WTC11 (cell line): ENCODE measurements around the gene KIFBP. TPM values are rescaled to one million over a fixed set of nuclear protein-coding genes. Genes with fewer than 3 reads are reported as not detected.

Experiments
- ATAC-seq: fragments of 200-7000 bp; cut with Tn5 transposase; 2 replicates; pipeline ENCODE4 v1.10.0; 2021; ENCODE audit warnings: mild to moderate bottlenecking, moderate library complexity
- CTCF ChIA-PET: fragments of 300-600 bp; sonication (Branson Sonifier 250); formaldehyde crosslinking; loops from one replicate; lab custom pipeline; 2021; ENCODE audit warnings: antibody characterized with exemption; lab: Charles Lee
- POLR2A ChIA-PET: fragments of 350-600 bp; sonication (Branson Sonifier 250); formaldehyde crosslinking; loops from one replicate; lab custom pipeline; 2021; ENCODE audit warnings: antibody characterized with exemption; lab: Charles Lee
- DNase-seq: peaks from one replicate; pipeline ENCODE4 v3.0.0; 2021; ENCODE audit warnings: low spot score
- H3K27ac Mint-ChIP-seq: 2 replicates; pipeline ENCODE4 v1.8.0; 2021; ENCODE audit warnings: mixed read lengths
- H3K27me3 Mint-ChIP-seq: 2 replicates; pipeline ENCODE4 v1.8.0; 2021; ENCODE audit warnings: low read depth, mild to moderate bottlenecking, moderate library complexity, mixed read lengths
- H3K36me3 Mint-ChIP-seq: 2 replicates; pipeline ENCODE4 v1.8.0; 2021; ENCODE audit warnings: mixed read lengths
- H3K4me1 Mint-ChIP-seq: 2 replicates; pipeline ENCODE4 v1.8.0; 2022; ENCODE audit warnings: mixed read lengths
- H3K4me3 Mint-ChIP-seq: 2 replicates; pipeline ENCODE4 v1.8.0; 2021; ENCODE audit warnings: mild to moderate bottlenecking, moderate library complexity, mixed read lengths
- H3K9me3 Mint-ChIP-seq: 2 replicates; pipeline ENCODE4 v1.8.0; 2021; ENCODE audit warnings: mixed read lengths
- ARID4B ChIP-seq: sonication (generic); formaldehyde crosslinking; IDR thresholded peaks from 2 replicates; pipeline ENCODE4 v1.8.0; 2023; ENCODE audit warnings: missing genetic modification reagents, mild to moderate bottlenecking, borderline replicate concordance
- CREM ChIP-seq: sonication (generic); formaldehyde crosslinking; IDR thresholded peaks from 2 replicates; pipeline ENCODE4 v1.8.1; 2022; ENCODE audit warnings: mild to moderate bottlenecking, missing genetic modification reagents, moderate library complexity
- CTCF ChIP-seq: fragments of 200-600 bp; IDR thresholded peaks from 2 replicates; pipeline ENCODE4 v1.8.0; 2022; ENCODE audit warnings: antibody characterized with exemption
- EMX1 ChIP-seq: fragments of 250-450 bp; sonication (Bioruptor Pico); IDR thresholded peaks from 2 replicates; pipeline ENCODE4 v1.8.0; 2021; ENCODE audit warnings: mild to moderate bottlenecking
- FOXK1 ChIP-seq: sonication (generic); formaldehyde crosslinking; IDR thresholded peaks from 2 replicates; pipeline ENCODE4 v1.8.0; 2022; ENCODE audit warnings: mild to moderate bottlenecking, moderate library complexity, missing genetic modification reagents
- GABPB1 ChIP-seq: sonication (generic); formaldehyde crosslinking; IDR thresholded peaks from 2 replicates; pipeline ENCODE4 v1.8.1; 2023; ENCODE audit warnings: mild to moderate bottlenecking, missing genetic modification reagents
- HMGA2 ChIP-seq: fragments of 250-450 bp; sonication (Bioruptor Pico); IDR thresholded peaks from 2 replicates; pipeline ENCODE4 v1.4.0; 2021; ENCODE audit warnings: mild to moderate bottlenecking, moderate library complexity
- IRF1 ChIP-seq: sonication (generic); formaldehyde crosslinking; IDR thresholded peaks from 2 replicates; pipeline ENCODE4 v1.8.0; 2023; ENCODE audit warnings: missing genetic modification reagents
- JAZF1 ChIP-seq: fragments of 250-450 bp; sonication (Bioruptor Pico); IDR thresholded peaks from 2 replicates; pipeline ENCODE4 v1.9.0; 2021; ENCODE audit warnings: moderate library complexity, mild to moderate bottlenecking, inconsistent platforms
- MLX ChIP-seq: sonication (generic); formaldehyde crosslinking; IDR thresholded peaks from 2 replicates; pipeline ENCODE4 v1.8.1; 2023; ENCODE audit warnings: mild to moderate bottlenecking, missing genetic modification reagents, moderate library complexity
- MYBL2 ChIP-seq: sonication (generic); formaldehyde crosslinking; IDR thresholded peaks from 2 replicates; pipeline ENCODE4 v1.8.1; 2023; ENCODE audit warnings: mild to moderate bottlenecking, moderate library complexity, missing genetic modification reagents
- NFE2L1 ChIP-seq: sonication (generic); formaldehyde crosslinking; IDR thresholded peaks from 2 replicates; pipeline ENCODE4 v1.8.1; 2023; ENCODE audit warnings: missing genetic modification reagents
- RELA ChIP-seq: sonication (generic); formaldehyde crosslinking; IDR thresholded peaks from 2 replicates; pipeline ENCODE4 v1.8.1; 2022; ENCODE audit warnings: missing genetic modification reagents, mild to moderate bottlenecking, borderline replicate concordance
- SMAD3 ChIP-seq: sonication (generic); formaldehyde crosslinking; IDR thresholded peaks from 2 replicates; pipeline ENCODE4 v1.8.0; 2022; ENCODE audit warnings: missing genetic modification reagents, mild to moderate bottlenecking, borderline replicate concordance
- SOX15 ChIP-seq: fragments of 250-450 bp; sonication (Bioruptor Pico); IDR thresholded peaks from 2 replicates; pipeline ENCODE4 v1.9.0; 2021; ENCODE audit warnings: mild to moderate bottlenecking
- TP53 ChIP-seq: sonication (generic); formaldehyde crosslinking; IDR thresholded peaks from 2 replicates; pipeline ENCODE4 v1.8.1; 2023; ENCODE audit warnings: mild to moderate bottlenecking, missing genetic modification reagents
- ZNF317 ChIP-seq: sonication (generic); formaldehyde crosslinking; IDR thresholded peaks from 2 replicates; pipeline ENCODE4 v1.8.1; 2023; ENCODE audit warnings: low read depth, mild to moderate bottlenecking, moderate library complexity, missing genetic modification reagents, borderline replicate concordance
- ZNF512 ChIP-seq: sonication (generic); formaldehyde crosslinking; IDR thresholded peaks from 2 replicates; pipeline ENCODE4 v1.8.1; 2022; ENCODE audit warnings: missing genetic modification reagents, borderline replicate concordance
- total RNA-seq: library from RNA; stranded (reverse); gene quantifications from 3 replicates; pipeline ENCODE4 v1.2.3, GENCODE V29; 2021
- TF ChIP-seq, protein P1 (sequence below): sonication (generic); formaldehyde crosslinking; IDR thresholded peaks from 2 replicates; pipeline ENCODE4 v1.8.1; 2022; ENCODE audit warnings: low read depth, mild to moderate bottlenecking, moderate library complexity, missing genetic modification reagents, borderline replicate concordance
- TF ChIP-seq, protein P2 (sequence below): sonication (generic); formaldehyde crosslinking; IDR thresholded peaks from 2 replicates; pipeline ENCODE4 v1.8.1; 2023; ENCODE audit warnings: mild to moderate bottlenecking, moderate library complexity, missing genetic modification reagents

KIFBP gene
- total RNA-seq, 1 experiment from 2014 or later = 31.2 TPM

DNA sequence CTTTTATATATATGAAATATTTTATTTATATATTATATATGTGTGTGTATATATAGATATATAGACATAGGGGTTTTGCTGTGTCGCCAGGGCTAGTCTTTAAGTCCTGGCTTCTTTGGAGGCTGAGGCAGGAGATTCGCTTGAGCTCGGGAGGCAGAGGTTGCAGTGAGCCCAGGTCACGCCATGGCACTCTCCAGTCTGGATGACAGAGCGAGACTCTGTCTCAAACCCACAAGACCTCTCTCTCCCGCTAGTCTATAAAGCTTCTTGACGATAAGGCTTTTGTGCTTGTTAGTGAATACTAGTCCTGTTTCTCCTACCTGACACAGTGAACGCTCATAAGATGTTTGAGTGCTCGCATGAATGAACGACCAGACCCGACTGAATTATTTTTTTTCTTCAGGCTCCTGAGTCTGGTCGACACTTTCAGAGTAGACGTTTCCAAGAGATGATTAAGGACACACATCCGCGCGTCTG is 33.2 kb upstream of the KIFBP start (continued):
- TF ChIP-seq ARID4B (CRISPR knock-in tag) = no peak
- TF ChIP-seq, protein P1, sequence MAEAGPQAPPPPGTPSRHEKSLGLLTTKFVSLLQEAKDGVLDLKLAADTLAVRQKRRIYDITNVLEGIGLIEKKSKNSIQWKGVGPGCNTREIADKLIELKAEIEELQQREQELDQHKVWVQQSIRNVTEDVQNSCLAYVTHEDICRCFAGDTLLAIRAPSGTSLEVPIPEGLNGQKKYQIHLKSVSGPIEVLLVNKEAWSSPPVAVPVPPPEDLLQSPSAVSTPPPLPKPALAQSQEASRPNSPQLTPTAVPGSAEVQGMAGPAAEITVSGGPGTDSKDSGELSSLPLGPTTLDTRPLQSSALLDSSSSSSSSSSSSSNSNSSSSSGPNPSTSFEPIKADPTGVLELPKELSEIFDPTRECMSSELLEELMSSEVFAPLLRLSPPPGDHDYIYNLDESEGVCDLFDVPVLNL (CRISPR knock-in tag) = no peak
- no peak for TF ChIP-seq TP53 (CRISPR knock-in tag)
- TF ChIP-seq JAZF1 (CRISPR knock-in tag) = no peak
- TF ChIP-seq FOXK1 (CRISPR knock-in tag) = no peak
- no peak for TF ChIP-seq SOX15 (CRISPR knock-in tag)
- TF ChIP-seq MYBL2 (CRISPR knock-in tag) = no peak

GRCh38 chr10:68955832-68956532 is 32.6 kb upstream of the KIFBP start, which contains the start of gene DDX21:
Gene DDX21 (plus strand): TSS chr10:68956170. CDS start chr10:68956226, 56 bp downstream.
- ATAC-seq (peak; percentile 85), DNase-seq (peak; percentile 75)
- H3K4me1 Mint-ChIP-seq = peaks cover 9% of the 10 kb centered on the region
- H3K4me3 Mint-ChIP-seq = peak within 1 kb of the TSS; percentile 99
- H3K36me3 Mint-ChIP-seq = peaks cover 20% of the 10 kb centered on the region
- ChIA-PET CTCF (interaction anchor here (0.9 to 2.0 kb wide), 11 partner anchors 14 to 549 kb away, joined by 3 to 7 read pairs (median 3); partner anchors contain the start of genes RUFY2 and STOX1), POLR2A (interaction anchor here (0.6 to 1.1 kb wide), 3 partner anchors 55 to 424 kb away, joined by 3 read pairs; partner anchors contain the start of gene DDX50)
- H3K27me3 Mint-ChIP-seq = no peaks in the 10 kb centered on the region
- peaks cover 3% of the 10 kb centered on the region; the same call in 1 of the 2 replicates for H3K9me3 Mint-ChIP-seq
- peak within 1 kb of the TSS; percentile 99 for H3K27ac Mint-ChIP-seq
- TF ChIP-seq CTCF (no peak), EMX1 (no peak), SOX15 (CRISPR knock-in tag) (no peak), IRF1 (0 out of 2 replicates have a peak, but pooled peaks have one; percentile 51), HMGA2 (CRISPR knock-in tag) (no peak), NFE2L1 (CRISPR knock-in tag) (peak; percentile 55; the same call in 1 of the 2 replicates), RELA (CRISPR knock-in tag) (no peak), GABPB1 (CRISPR knock-in tag) (peak; percentile 57; the same call in 1 of the 2 replicates), ZNF512 (CRISPR knock-in tag) (no peak), CREM (CRISPR knock-in tag) (peak; percentile 90), SMAD3 (CRISPR knock-in tag) (0 out of 2 replicates have a peak, but pooled peaks have one; percentile 61), ZNF317 (no peak), MLX (CRISPR knock-in tag) (no peak)
- TF ChIP-seq, protein P2, sequence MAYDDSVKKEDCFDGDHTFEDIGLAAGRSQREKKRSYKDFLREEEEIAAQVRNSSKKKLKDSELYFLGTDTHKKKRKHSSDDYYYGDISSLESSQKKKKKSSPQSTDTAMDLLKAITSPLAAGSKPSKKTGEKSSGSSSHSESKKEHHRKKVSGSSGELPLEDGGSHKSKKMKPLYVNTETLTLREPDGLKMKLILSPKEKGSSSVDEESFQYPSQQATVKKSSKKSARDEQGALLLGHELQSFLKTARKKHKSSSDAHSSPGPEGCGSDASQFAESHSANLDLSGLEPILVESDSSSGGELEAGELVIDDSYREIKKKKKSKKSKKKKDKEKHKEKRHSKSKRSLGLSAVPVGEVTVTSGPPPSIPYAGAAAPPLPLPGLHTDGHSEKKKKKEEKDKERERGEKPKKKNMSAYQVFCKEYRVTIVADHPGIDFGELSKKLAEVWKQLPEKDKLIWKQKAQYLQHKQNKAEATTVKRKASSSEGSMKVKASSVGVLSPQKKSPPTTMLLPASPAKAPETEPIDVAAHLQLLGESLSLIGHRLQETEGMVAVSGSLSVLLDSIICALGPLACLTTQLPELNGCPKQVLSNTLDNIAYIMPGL = peak; percentile 73; the same call in 1 of the 2 replicates
- TF ChIP-seq, protein P1 (CRISPR knock-in tag) = 0 out of 2 replicates have a peak, but pooled peaks have one; percentile 49
